ENCODE results near the gene ABI3BP.

Gene ABI3BP

GRCh38 chr3:100932491-100932890 lies 60.7 kb downstream of the ABI3BP start:
- no peak for DNase-seq

GRCh38 chr3:100928638-100929428 lies 64.4 kb downstream of the ABI3BP start:
- DNase-seq = no peak

- DNase-seq = no peak
These were observed 65.4 kb downstream of the ABI3BP start for GRCh38 chr3:100927775-100928174.

- DNase-seq = no peak
These were observed 77.3 kb downstream of the ABI3BP start for GRCh38 chr3:100915706-100916495.

GRCh38 chr3:100913870-100914648 lies 79.2 kb downstream of the ABI3BP start:
- DNase-seq = no peak

- DNase-seq = no peak
These were observed 80.2 kb downstream of the ABI3BP start for GRCh38 chr3:100912976-100913545.

- no peak for DNase-seq
These were observed 80.7 kb downstream of the ABI3BP start for GRCh38 chr3:100912571-100912970.

- DNase-seq = no peak
These were observed 81.3 kb downstream of the ABI3BP start for GRCh38 chr3:100911956-100912355.

GRCh38 chr3:100910986-100911385 lies 82.2 kb downstream of the ABI3BP start:
- DNase-seq = no peak

- no peak for DNase-seq
These were observed 90.6 kb downstream of the ABI3BP start for GRCh38 chr3:100902572-100902971.

GRCh38 chr3:100900671-100901335 lies 92.4 kb downstream of the ABI3BP start:
- no peak for DNase-seq

GRCh38 chr3:100899440-100900091 lies 93.7 kb downstream of the ABI3BP start:
- peak; percentile 72 for DNase-seq

- DNase-seq = peak; percentile 21
These were observed 94.5 kb downstream of the ABI3BP start for GRCh38 chr3:100898681-100899080.

GRCh38 chr3:100896994-100897393 lies 96.2 kb downstream of the ABI3BP start:
- peak; percentile 6 for DNase-seq

GRCh38 chr3:100893590-100893989 lies 99.6 kb downstream of the ABI3BP start:
- peak; percentile 15 for DNase-seq

- DNase-seq = peak; percentile 81
These were observed 100.1 kb downstream of the ABI3BP start for GRCh38 chr3:100893108-100893507.

GRCh38 chr3:100891827-100892226 lies 101.4 kb downstream of the ABI3BP start:
- DNase-seq = no peak

- DNase-seq = peak; percentile 12
These were observed 102.2 kb downstream of the ABI3BP start for GRCh38 chr3:100891033-100891432.

- no peak for DNase-seq
These were observed 104.3 kb downstream of the ABI3BP start for GRCh38 chr3:100888881-100889280.

- no peak for DNase-seq
These were observed 110.6 kb downstream of the ABI3BP start for GRCh38 chr3:100882571-100882984.

- DNase-seq = no peak
These were observed 112.4 kb downstream of the ABI3BP start for GRCh38 chr3:100880845-100881244.

GRCh38 chr3:100880072-100880471 lies 113.1 kb downstream of the ABI3BP start:
- no peak for DNase-seq

Measured in suppressor macrophage treated with lipopolysaccharide for 4 hours (primary cell).